Jurkat, Clone E6-1 (cell line): ENCODE results near the gene TFEB.
A peak's percentile ranks its signal among the peaks of the same experiment; 100 is the strongest.

Source experiments
- DNase-seq: peaks from one replicate; pipeline ENCODE4 v3.0.0-alpha.2; 2011; ENCODE audit warnings: low read depth, low spot score
- H3K4me3 ChIP-seq: 2 replicates; pipeline ENCODE4 v1.5.1; 2011; ENCODE audit warnings: mild to moderate bottlenecking, low read length, control low read depth, moderate library complexity

TFEB gene

GRCh38 chr6:41713650-41714291 is 21.6 kb downstream of the TFEB start:
- H3K4me3 ChIP-seq: no peak overlapping the region
- DNase-seq: no peak

- no peak for DNase-seq
- no peak overlapping the region for H3K4me3 ChIP-seq
These were observed 22.2 kb downstream of the TFEB start for GRCh38 chr6:41713159-41713649.

GRCh38 chr6:41712651-41713103 is 22.7 kb downstream of the TFEB start:
- DNase-seq: no peak
- no peak overlapping the region for H3K4me3 ChIP-seq

DNA sequence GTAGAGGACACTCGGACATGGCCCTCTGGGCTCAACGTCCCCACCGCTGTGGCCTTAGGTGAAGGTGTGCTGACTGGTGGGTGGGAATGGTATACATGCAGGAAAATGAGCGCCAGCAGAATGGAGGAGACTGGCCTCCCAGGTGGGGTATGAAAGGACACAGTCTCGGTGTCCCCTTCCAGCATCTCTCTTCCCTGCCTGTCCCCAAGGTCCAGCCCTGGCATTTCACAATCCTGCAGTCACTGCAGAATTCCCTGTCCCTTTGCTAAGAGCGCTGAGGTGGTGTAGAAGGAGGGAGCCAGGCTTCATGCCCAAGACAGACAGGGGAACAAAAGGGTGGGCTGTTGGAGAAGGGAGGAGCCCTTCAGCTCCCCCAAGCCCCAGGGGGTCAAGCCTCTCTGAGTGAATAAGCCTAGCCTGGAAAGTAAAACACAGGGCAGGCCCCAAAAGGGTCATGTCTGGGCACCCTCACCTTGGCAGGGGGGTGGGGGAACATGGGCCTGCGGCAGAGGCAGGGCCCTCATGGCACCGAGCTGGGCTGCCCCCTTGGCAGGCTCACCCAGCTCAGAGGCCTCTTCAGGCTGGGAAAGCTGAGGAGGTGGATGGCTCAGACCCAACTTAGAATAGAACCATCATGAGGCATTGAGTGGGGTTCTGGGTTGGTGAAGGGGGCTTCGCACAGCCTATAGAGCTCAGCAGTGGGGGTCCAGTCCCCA is 23.9 kb downstream of the TFEB start:
- no peak overlapping the region for H3K4me3 ChIP-seq
- DNase-seq: no peak

DNA sequence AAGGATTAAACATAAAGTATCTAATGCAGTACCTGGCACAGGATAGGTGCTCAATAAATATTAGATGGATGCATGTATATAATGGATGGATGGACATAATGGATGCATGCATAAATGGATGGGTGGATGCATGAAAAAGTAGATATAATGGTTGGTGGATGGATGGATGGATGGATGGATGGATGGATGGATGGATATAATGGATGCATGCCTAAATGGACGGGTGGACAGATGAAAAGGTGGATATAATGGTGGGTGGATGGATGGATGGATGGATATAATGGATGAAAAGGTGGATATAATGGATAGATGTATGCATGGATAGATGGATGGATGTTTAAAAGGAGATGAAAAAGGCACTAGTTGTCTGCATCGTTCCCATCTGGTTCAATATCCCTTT is 26.0 kb downstream of the TFEB start:
- no peak overlapping the region for H3K4me3 ChIP-seq
- DNase-seq: no peak

DNA sequence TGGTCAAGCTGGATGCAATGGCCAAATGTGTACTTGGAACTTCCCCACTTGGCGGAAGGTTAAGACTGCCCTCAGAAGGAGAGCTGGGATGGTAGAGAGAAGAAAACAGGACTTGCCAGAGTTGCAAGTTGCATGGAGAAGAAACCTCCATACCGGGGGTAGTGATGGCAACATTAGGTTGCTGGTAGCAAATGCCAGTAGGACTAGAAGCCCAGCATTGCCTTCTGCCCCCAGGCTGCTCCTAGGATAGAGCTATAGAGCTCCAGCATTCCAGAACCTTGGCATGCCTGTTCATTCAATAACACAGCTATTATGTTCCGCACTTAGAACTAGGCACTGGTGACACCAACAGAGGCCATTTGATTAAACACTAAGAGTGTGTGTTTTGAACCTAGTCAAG is 26.6 kb downstream of the TFEB start:
- DNase-seq: no peak
- H3K4me3 ChIP-seq: no peak overlapping the region

DNA sequence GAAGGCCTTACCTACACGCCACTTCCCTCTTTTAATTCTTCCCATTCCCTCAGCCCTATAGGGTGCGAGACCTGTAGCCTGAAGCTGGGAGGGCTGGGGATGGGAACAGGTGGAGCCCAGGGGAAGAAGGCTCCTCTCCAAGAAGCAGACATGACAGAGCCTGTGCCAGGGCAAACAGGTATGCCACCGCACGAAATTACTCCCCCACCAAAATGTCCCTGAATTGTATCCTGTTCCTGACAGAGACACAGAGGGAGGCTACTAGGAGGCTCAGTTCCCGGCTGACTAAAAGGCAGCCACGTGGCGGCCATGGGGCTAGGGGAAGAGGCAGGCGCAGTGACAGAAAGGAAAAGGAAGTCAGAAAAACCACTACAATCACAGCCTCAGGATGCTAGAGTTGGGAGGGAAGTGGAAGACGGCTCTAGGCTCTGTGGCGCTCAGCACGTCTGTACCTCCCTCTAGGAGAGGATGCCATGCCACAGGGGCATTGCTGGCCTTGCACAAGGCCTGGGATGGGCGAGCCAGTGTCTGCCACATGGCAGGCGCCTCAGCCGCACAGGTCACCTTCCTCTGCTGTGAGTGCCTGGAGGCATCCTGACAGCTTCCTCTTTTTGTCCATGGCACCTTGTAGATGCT is 27.7 kb downstream of the TFEB start:
- peak overlapping the region; percentile 64 for H3K4me3 ChIP-seq
- DNase-seq: peak; percentile 88

- DNase-seq: no peak
These were observed 28.4 kb downstream of the TFEB start for GRCh38 chr6:41706876-41707564.

GRCh38 chr6:41705996-41706835 is 29.2 kb downstream of the TFEB start:
- no peak for DNase-seq
- no peak overlapping the region; the same call in 1 of the 2 replicates for H3K4me3 ChIP-seq

More at GRCh38 chr6:41706876-41707564, 28.4 kb downstream of the TFEB start:
- H3K4me3 ChIP-seq: peak overlapping the region; percentile 64

DNA sequence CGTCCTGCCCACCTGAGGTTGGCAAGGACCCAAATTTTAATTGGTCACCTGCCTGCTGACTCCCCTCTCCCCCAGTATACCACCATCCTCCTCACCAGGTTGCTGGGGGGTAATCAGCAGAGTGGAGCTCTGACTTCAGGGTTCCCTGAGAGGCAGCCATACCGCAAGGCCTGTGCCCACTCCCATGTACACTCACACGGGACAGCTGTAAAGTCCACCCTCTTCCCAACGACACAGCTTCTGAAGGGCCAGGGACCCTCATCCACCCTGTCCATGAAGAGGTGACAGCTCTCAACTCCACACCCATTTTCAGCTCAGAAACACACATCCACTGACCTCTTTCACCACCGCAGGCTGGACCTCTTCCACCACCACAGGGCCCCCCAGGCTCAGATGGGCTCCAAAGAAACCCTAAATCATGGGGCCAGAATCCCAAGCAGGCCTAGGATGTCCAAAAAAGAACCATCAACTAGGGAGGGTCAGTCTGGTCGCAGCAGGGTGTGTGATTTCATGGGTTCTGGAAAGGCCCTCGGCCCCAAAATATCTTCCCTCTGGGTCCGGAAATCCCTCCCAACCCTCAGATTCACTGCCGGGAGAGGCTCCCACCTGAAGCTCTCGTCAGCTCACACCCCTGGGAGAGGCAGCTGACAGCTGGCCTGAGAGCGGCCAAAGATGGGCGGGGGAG is 30.0 kb downstream of the TFEB start:
- DNase-seq: no peak
- no peak overlapping the region for H3K4me3 ChIP-seq

DNA sequence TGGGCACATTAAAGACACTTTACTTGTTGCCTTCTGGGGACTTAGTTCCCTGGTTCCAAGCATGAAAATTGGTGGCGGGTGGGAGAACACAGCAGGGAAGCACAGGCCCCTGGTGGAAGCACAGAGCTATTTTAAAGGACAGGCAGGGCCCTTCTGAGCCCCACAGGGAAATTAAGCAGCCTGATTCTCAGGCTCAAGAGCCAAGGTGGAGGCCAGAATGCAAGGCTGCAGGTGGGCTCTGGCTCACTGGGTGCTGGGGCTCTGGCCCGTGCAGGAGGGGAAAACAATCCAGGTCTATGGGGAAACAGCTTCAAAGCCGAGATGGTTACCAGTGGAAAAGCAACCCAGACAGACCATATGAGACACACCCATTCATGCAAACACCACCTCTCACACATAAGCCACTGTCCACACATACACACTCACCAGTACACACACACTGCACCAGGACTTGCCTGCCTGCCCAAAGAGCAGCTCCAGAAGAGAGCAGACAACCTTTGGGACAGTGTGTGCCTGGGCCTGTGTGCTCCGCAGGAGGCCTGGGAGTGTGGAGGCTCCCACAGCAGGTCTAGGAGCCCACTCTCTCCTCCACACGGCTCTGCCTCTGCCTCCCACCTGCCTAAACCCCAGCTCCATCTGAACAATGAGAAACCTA is 30.6 kb downstream of the TFEB start:
- no peak overlapping the region for H3K4me3 ChIP-seq
- no peak for DNase-seq

DNA sequence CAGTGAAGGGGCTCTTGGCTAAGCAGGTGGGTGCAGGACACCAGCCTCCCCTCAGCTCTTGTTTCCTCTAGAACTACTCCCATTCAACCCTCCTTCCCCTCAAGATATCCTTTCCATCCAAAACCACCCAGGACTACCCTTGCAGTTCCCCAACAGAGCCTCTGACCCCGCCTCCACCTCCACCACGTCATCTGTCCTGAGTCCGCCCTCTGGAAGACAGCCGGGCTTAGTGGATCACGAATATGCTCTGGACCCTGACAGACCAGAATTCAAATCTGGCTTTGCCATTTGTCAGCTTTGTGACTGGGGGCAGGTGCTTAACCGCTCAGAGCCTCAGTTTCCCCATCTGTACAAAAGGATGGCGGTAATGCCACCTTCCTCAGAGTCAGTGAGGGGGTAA is 31.4 kb downstream of the TFEB start:
- DNase-seq: no peak
- no peak overlapping the region for H3K4me3 ChIP-seq

GRCh38 chr6:41702771-41703494 is 32.5 kb downstream of the TFEB start:
- DNase-seq: no peak
- H3K4me3 ChIP-seq: no peak overlapping the region

DNA sequence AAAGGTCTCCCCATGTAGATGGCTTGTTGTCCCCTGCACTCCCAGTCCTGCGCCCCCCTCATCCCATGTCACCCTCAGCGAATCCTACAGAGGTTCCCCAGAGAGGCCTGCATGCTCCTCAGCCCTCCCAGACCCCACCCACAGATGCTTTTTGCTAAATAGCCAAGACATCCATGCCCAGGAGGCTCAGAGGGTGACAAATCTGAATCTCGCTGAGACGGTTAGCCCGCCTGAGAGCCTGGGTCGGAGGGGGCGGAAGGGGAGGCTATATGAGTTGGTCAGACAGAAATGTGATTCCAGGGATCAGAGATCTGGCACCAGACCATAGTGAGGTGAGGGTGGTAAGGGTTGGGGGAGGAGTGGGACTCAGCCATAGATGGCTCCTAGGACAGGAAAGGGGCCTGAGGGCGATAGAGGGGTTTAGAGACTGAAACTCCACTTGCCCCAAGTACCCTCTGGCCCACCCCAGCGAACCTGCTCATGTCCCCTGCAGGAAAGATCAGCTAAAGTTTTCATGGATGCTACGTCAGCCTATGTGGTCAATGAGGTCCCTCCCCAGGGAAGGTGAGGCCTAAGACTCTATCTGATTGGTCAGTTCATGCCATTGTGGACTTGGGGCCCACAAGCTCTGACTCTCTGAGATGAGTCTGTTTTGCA is 33.2 kb downstream of the TFEB start:
- H3K4me3 ChIP-seq: no peak overlapping the region
- DNase-seq: no peak

DNA sequence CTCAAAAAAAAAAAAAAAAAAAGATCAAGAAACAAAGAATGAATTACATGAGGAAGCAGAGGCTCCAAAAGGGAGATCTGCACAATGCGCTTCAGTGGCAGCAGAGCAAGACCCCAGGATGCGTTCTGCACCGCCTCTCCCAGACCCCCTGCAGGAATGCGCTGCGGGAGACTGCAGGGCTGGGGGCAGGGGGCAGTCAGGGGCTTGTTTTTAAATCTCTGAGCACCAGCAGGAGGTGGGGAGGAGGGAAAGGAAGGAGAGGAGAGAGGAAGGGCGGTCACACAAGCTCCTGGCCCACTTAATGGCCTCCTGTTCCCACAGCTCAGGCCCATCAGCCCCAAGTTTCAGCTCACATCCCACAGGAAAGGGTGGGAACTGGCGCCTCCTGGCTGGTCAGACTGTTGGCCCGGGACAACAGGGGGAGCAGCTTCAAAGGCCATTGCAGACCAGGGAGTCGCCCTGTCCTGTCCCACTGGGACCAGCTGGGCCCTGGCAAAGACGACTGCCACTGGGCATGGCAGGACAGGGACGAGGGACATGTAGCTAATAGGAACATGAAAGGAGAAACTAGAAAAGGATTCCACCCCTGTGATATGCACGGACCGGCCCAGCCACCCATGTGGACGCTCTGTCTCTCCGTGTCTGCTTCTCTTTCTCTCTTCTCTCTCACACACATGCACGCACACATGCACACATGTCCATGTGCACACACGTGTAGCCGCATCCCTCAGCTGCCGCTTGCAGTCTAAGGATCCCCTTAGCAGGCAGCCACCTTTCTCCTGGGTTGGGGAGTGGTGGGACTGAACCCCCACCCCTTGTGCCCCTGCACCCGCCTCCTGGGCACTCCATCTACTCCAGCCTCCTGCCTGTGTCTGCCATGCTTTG is 34.7 kb downstream of the TFEB start:
- no peak for DNase-seq
- no peak overlapping the region for H3K4me3 ChIP-seq

- H3K4me3 ChIP-seq: no peak overlapping the region
- no peak for DNase-seq
These were observed 36.3 kb downstream of the TFEB start for GRCh38 chr6:41699063-41699462.
